Measurements from ENCODE around the gene RNF175. TPM values are rescaled to one million over a fixed set of nuclear protein-coding genes. Genes with fewer than 3 reads are reported as not detected.
"Not testable (repeated sequence)": the region's sequence is repeated elsewhere in the genome, so short reads cannot be mapped to it uniquely, and the experiment has no call there.

RNF175 gene
- total RNA-seq, 1 donor from 2014 or later = 0.45 TPM

DNA sequence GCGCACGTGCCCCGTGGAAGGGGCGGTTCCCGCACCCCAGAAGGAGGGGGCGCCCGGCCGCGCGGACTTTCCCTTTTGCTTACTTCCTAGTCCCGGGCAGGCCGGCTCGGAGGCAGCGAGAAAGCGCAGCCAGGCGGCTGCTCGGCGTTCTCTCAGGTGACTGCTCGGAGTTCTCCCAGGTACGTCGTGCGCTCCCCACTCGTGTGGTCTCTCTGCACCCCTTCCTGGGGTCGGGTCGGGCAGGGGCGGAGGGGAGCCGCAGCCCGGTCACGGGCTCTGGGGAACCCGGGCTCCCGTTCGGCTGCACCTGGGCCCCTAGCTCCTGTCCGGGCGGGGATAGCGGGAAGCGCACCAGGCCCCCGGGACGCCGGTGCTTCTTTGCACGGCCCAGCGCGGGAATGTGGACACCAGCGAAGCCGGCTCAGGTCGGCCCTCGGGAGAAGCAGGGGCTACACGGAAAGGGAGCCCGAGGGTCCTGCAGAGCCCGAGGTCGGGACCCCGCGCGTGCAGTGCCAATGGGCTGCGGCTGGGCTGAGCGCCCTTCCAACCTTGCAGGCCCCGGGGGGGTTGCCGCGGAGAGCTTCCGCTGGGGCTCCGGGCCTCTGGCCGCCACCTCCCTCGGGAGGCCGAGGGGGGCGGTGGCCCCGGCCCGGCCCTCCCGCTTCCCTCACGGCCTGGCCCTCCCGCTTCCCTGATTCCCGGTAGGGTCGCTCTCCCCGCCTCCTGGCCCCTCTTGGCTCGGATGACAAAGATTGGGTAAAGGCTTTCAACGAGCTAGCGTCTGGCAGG, 75.4 kb downstream of the RNF175 start, which contains the start of gene TLR2:
Gene TLR2 (plus strand): TSS at position 99 of the 789 bp plus-strand sequence. CDS start 18,628 bp downstream, outside the sequence.
- peak; percentile 97 for DNase-seq (ENCODE audit: low spot score)

- DNase-seq (ENCODE audit: low spot score) = no peak
Measured at GRCh38 chr4:153683763-153684181, 76.1 kb downstream of the RNF175 start.

- no peak for DNase-seq (ENCODE audit: low spot score)
Measured at GRCh38 chr4:153679486-153679885, 80.3 kb downstream of the RNF175 start.

DNA sequence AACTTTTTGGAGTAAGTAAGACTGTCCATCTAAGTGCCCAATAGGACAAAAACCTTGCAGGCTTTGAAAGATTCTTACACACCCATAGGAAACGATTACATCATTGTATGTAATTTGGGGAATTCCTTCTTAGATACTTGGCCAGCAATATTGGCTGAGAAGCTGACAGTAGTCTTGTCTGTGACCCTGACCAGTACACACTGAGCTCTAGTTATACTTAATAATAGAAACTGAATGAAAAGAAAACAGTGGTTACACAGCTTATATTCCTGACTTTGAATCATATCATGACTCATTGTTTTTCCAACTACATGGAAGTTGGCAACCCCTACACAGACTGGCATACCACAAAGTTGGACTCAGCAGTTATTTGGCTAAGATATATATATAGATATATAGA, 82.8 kb downstream of the RNF175 start:
- no peak for DNase-seq (ENCODE audit: low spot score)

DNA sequence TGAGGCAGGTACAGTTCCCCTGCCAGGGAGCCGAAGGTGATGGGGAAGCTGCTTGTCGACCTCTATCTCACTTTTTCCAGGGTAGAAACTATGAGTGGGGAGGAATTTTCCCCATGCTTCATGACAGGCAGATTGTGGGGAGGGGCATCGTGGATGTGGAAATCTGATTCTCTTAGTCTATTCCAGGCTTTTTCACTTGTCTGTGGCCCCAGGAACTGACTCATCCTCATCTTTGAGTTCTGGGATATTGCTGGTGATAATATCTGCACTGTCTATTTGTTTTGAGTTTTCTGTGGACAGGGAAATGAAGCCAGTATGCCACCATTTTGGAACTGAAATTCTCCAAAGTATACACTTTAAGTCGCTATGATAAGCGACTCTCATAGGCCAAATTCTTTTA, 83.3 kb downstream of the RNF175 start:
- no peak for DNase-seq (ENCODE audit: low spot score)

DNA sequence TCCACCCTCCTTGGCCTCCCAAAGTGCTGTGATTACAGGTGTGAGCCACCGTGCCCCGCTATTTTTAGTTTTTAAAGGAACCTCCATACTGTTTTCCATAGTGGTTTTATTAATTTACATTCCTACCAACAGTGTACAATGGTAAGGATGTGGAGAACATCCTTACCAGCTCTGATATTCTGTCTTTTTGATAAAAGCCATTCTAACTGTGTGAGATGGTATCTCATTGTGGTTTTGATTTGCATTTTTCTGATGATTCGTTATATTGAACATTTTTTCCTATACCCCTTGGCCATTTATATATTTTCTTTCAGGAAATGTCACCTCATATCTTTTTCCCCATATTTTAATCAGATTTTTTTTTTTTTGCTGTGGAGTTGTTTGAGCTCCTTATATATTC, 90.0 kb downstream of the RNF175 start:
- DNase-seq (ENCODE audit: low spot score) = no peak

DNA sequence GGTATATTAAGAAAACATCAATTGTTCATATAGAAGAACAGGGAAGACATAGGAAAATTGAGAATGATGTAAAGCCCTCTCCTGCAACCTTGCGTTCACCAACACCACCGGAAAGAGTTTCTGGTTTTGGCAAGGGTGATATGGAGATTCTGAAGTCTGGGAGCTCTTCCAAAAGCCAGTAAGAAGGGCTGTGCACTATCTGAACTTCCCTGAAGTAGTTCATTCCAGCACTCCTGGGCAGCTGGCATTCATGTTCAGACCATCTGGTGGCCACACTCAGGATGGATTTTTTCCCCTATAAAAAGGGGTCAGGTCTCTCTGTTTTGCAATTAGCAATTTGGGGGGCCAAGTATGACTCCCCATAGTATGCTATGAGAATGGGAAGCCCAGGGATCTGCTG, 91.2 kb downstream of the RNF175 start:
- no peak for DNase-seq (ENCODE audit: low spot score)

DNA sequence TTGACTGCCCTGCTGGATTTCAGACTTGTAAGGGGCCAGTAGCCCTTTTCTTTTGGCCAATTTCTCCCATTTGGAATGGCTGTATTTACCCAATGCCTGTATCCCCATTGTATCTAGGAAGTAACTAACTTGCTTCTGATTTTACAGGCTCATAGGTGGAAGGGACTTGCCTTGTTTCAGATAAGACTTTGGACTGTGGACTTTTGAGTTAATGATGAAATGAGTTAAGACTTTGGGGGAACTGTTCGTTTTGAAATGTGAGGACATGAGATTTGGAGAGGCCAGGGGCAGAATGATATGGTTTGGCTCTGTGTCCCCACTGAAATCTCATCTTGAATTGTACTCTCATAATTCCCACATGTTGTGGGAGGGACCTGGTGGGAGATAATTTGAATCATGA, 93.3 kb downstream of the RNF175 start:
- DNase-seq (ENCODE audit: low spot score) = not testable (repeated sequence)

GRCh38 chr4:153663667-153664066, 96.2 kb downstream of the RNF175 start:
- no peak for DNase-seq (ENCODE audit: low spot score)

DNA sequence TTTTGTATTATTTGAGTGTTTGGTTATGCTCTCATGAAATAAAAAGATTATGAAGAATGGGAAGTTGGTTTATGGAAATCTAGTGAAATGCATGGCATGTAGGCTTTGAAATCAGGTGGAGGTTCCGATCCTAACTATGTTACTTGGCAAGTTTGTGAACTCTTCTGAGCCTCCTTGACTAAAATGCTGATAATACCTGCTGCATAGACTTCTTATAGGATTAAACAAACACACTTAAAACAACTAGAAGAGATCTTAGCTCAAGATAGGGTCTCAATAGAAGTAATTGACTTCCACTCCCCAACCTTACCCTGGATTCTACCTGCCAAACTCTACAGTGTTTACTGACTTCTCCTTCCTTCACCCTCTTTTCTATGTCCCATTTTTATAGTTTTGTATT, 97.9 kb downstream of the RNF175 start:
- DNase-seq (ENCODE audit: low spot score) = no peak

DNA sequence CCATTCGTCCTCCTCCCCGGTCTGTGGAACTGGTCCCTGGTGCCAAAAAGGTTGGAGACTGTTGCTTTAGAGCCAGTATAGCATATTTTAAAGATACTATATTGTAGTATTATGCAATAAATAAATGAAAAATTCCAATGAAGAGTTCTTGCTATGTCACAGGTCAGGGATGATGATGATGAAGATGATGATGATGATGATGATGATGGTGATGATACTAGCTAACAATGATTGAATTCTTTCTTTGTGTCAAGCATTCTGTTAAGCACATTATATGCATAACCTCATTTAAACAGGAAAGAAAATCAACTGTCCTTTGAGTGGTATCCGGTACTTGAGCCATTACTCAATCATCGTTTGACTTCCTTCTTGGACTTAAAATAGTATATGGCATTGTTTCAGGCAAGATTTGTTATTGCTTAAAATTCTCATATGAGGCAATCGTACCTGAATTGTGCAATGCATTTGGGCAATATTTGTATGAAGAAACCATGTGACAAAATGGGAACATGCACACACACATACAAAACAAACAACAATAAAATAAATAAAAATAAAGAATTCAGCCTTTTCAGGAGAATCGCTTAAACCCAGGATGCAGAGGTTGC, 98.5 kb downstream of the RNF175 start:
- no peak for DNase-seq (ENCODE audit: low spot score)

Other genes starting within 250 kb of the RNF175 start
- gene TLR2, start 75.7 kb downstream of the RNF175 start, total RNA-seq = 81.6 TPM
- gene SFRP2, start 29.1 kb upstream of the RNF175 start, total RNA-seq = 38.2 TPM

All from mesenteric fat pad (tissue), 1 donor.